ENCODE measurements around the gene POTEJ. TPM values are rescaled to one million over a fixed set of nuclear protein-coding genes. Genes with fewer than 3 reads are reported as not detected.
"Not testable (repeated sequence)": the region's sequence is repeated elsewhere in the genome, so short reads cannot be mapped to it uniquely, and the experiment has no call there.

The POTEJ gene
- under 1 TPM in 1 of 4 donors, not detected in 3; 0.28 TPM for total RNA-seq

DNA sequence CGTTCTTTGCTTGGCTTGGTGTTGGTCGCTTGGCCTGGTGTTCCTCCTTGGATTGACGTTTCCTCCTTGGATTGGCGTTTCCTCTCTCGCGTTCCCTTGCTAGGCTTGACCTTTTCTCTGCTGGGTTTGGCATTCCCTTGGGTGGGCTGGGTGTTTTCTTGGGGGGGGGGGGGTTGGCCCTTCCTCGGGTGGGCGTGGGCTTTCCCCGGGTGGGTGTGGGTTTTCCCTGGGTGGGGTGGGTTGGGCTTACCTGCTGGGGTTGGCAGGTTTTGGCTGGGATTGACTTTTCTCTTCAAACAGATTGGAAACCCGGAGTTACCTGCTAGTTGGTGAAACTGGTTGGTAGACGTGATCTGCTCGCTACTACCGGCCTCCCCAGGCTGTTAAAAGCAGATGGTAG, at the start of gene POTEJ:
Gene POTEJ (plus strand): TSS at position 301 of the 400 bp plus-strand sequence. CDS start 93 bp downstream, at position 394.
- ATAC-seq (ENCODE audit: low FRiP score); DNase-seq (ENCODE audit: low spot score): not testable (repeated sequence)

DNA sequence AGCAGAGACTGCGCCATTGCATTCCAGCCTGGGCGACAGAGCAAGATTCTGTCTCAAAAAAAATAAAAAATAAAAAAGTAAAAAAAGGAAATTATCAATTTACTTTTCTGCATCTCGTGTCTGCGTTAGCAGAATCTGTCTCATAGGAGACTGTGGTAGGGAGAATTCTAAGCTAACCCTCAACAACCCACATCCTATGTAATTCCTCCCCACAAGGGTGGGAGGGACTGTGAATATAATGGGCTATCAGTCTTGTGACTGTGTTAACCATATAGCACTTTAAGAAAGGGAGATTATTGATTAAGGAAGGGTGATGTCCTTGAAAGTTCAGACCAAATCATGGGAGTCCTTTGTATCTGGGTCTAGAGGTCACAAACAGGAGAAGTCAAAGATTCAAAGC, 45.1 kb upstream of the POTEJ start:
- not testable (repeated sequence) for DNase-seq (ENCODE audit: low spot score); ATAC-seq (ENCODE audit: low FRiP score)

DNA sequence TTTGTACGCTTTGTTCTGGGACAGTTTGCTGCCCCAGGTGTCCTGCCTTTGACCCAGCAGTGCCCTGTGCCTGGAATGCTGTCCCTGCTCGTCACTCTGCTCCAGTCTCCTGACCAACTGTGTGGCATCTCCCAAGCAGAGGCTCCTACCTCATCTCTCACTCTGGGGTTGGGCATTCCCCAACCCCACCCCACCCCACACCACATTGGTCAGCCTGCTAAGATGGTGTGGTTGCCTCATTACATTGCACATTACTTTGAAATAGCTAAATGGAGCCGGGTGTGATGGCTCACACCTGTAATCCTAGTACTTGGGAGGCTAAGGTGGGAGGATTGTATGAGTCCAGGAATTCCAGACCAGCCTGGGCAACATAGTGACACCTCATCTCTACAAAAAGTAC, 39.3 kb upstream of the POTEJ start:
- ATAC-seq (ENCODE audit: low FRiP score); DNase-seq (ENCODE audit: low spot score): not testable (repeated sequence)

DNA sequence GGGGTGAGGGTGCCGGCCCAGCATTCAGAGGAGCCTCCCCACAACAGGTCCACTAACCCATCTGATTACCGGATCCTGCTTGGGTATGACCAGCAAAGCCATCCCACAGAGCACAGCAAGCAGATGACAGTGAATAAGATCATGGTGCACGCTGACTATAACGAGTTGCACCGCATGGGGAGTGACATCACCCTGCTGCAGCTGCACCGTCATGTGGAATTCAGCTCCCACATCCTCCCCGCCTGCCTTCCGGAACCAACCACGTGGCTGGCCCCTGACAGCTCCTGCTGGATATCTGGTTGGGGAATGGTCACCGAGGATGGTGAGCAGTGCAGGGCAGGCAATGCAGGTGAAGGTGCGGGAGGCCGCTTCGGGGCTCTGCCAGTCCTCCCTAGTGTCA, 37.0 kb upstream of the POTEJ start:
- ATAC-seq (ENCODE audit: low FRiP score); DNase-seq (ENCODE audit: low spot score): not testable (repeated sequence)

DNA sequence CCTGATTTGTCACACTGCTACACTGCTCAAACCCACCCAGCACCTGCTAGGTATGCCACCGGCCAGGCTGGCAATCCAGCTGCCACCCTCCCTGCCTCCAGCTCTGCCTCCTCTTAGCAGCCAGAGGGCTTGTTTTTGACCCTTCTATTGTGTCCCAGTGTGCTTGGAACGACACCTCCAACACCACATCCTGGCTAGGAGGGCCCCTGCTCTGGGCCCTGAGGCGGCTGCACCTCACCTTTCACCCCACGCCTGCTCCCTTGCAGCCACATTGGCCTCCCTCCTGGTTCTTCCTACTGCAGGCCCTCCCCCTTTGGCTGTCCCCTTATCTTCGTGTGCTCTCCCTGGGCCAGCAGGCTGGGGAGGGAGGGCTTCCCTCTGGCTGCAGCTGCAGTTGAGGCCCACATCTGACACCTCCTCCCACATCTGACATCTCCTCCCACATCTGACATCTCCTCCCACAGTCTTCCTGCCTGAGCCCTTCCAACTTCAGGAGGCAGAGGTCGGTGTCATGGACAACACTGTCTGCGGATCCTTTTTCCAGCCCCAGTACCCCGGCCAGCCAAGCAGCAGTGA, 34.9 kb upstream of the POTEJ start:
- ATAC-seq (ENCODE audit: low FRiP score) = peak; percentile 35
- DNase-seq (ENCODE audit: low spot score) = not testable (repeated sequence)

DNA sequence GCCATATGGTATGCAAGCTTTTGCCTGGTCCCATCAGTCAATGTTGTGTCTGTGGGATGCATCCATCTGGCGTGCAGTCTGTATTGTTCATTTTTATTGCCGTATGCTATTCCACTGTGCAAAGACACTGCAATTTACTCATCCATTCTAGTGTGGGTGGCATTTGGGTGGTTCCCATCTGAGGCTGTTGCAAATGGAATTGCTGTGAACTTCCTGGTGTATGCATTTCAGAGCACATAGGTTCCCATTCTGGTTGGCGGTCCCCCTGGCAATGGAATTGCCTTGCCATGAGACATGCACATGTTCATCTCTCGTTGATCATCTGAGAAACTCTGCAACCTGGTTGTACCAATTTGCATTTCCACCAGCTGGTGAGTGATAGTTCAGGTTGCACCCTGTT, 33.7 kb upstream of the POTEJ start:
- not testable (repeated sequence) for DNase-seq (ENCODE audit: low spot score); ATAC-seq (ENCODE audit: low FRiP score)

DNA sequence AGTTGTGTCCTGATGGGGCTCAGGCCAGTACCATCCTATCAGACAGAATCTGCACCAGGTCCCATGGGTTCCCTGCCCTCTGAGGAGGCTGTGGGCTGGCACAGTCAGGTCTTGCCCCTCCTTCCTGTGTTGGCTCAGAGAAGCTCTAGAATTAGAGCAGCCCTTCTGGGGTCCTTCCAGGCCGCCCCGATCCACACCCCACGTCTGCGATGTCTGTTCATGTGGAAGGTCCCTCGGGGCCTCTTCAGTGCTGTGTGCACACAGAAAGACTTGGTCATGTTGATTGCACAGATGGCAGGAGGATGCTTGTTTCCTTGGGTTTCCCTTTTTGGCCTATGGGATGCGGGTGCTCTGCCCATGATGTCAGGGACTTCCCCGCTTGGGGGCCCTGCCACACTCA, 32.1 kb upstream of the POTEJ start:
- ATAC-seq (ENCODE audit: low FRiP score); DNase-seq (ENCODE audit: low spot score): not testable (repeated sequence)

DNA sequence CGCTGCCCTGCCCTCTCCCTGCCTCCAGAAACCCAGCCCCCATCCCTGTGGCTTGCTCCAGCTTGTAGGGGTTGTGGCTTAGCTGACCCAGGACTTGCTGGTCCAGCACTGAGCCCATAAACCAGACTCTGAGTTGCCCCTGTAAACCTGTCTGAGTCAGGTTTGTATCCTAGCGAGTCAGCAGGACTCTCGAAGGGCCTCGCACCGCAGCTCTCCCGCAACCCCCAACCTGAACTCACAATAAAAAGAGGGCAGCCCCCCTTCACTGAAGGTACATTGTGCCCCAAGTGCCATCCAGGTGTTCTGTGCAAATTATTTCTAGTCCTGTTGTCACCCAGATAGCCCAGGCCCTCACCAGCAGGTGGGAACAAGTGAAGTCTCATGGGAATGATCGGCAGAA, 29.7 kb upstream of the POTEJ start:
- not testable (repeated sequence) for DNase-seq (ENCODE audit: low spot score); ATAC-seq (ENCODE audit: low FRiP score)

DNA sequence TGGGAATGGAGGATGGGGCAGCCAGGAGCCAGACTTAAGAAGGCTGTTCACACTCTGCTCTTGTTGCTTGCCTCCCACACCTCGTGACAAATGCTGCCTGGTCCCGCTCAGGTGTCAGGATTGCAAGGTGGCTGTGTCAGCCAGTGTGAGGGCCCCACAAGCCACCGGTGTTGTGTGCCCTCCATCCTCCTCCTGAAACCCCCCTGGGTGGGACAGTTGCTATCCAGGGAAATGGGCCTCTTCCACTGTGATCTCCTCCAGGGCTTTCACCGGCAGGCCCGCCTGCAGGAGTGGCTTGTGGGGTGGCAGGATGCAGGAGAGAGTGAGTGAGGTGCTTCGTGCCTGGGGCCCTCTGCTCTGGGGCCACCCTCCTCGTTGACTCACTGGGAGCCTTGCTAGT, 28.3 kb upstream of the POTEJ start:
- DNase-seq (ENCODE audit: low spot score); ATAC-seq (ENCODE audit: low FRiP score): not testable (repeated sequence)

DNA sequence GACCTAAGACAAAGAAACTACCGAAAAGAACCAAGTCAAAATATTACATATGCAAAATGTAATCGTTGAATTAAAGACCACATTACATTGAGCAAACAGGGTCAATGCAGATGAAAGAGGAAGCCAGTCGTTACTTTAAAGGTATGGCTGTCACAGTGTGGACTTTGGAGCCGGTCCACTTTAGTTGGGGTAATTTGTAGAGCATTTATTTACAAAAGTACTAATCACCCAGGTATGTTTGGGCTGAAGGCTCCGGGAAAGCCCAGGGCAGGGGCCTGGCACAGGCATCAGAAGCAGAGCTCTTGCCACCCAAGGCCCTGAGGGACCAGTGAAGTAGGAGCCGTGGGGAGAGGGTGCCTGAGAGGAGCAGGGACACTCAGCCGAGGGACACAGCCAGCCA, 27.7 kb upstream of the POTEJ start:
- not testable (repeated sequence) for ATAC-seq (ENCODE audit: low FRiP score); DNase-seq (ENCODE audit: low spot score)

DNA sequence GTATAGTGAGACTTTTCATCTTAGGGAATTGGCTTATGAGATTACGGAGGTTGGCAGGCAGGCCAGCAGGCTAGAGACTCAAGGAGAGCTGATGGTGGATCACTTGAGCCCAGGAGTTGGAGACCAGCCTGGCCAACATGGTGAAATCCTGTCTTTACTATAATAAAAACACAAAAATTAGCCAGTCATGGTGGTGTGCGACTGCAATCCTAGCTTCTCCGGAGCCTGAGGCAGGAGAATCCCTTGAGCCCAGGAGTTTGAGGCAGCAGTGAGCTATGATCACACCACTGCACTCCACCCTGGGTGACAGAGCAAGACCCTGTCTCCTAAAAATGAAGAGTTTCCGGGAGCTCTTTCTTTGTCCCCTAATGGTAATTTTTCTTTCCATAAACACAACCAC, 26.5 kb upstream of the POTEJ start:
- not testable (repeated sequence) for ATAC-seq (ENCODE audit: low FRiP score); DNase-seq (ENCODE audit: low spot score)

DNA sequence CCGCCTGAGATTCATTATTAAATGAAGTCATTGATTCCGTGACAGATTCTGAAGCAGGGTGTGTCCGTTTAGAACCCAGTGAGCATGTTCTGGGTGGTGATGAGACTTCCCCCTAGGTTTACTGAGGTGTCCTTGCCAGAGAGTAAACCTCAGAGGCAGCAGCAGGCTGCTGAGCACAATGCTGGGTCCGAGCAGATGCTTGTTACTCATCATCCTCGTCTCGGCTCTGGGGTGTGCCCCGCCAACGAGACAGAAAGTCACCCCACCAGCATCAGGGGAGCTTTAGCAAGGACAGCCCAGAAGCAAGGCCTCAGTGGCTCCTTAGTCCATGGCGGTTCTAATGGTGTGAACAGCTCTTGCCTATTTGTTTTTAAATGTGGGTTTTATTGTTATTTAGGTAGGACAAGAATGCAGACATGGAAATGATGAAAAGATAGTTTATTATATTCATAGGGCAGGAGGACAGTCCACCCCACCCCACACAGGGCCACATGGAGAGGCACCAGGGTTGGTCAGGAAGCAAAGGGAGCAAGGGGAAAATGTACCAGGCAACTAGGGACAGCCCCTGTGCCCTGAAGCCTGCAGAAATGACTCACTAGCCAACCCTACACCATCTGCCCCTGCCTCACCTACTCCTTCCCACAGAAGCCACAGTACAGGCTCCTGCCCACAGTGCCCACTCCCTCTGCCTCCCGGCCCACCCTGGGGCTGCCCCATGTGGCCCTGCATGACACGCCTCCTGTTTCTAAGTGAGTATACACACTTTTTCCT, 22.4 kb upstream of the POTEJ start:
- ATAC-seq (ENCODE audit: low FRiP score); DNase-seq (ENCODE audit: low spot score): not testable (repeated sequence)

DNA sequence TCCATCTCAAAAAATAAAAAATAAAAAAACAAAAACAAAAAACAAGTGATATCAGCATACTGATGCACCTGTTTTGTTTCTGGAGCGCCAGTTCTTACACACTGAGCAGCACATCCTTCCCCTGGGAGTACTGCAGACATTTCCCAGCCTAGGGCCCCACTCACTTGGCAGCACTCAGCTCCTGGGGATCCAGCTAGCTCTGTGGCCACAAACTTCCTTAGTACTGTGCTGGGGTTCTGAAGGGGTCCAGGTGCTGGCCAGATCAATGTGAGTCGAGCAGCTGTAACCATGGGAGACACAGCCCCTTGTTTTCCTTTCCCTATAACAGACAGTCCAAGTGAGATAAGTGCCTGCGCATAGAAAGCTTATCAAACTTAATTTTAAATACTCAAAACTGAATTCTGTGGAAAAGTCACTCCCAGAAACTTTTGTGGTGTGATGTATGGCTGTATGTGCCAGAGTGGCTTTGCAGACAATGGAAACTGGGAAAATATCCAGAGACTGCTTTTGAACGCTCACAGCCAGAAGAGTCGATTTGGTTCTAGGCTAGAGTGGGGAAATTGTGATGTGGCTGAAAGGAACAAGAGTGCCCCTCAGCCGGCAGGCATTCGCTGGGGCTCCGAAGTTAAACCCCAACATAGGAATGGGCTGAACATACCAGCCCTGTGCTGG, 20.9 kb upstream of the POTEJ start:
- not testable (repeated sequence) for DNase-seq (ENCODE audit: low spot score); ATAC-seq (ENCODE audit: low FRiP score)

DNA sequence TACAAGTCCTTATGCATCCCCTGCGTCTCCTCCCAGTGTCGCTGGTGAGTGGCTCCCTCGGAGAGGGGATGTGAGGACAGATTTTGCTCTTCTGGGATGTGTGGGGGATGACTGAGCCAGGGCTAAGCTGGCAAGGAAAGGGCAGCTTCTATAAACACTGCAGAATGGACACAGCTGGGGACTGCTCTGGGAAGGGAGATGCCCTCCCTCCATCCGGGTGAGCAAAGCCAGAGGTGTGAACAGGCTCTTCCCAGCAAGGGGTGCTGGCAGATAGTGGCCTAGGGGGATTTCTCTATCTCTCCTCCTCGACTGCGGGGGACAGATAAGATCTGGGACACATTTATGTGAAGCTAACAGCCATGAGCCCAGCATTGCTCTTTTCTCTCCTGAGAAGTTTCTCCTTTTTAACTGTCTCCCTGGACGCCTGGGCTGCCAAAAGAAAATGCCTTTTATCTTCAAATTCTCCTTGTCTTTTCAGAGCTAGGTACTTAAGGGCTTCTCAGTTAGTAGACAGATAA, 20.3 kb upstream of the POTEJ start:
- DNase-seq (ENCODE audit: low spot score); ATAC-seq (ENCODE audit: low FRiP score): not testable (repeated sequence)

DNA sequence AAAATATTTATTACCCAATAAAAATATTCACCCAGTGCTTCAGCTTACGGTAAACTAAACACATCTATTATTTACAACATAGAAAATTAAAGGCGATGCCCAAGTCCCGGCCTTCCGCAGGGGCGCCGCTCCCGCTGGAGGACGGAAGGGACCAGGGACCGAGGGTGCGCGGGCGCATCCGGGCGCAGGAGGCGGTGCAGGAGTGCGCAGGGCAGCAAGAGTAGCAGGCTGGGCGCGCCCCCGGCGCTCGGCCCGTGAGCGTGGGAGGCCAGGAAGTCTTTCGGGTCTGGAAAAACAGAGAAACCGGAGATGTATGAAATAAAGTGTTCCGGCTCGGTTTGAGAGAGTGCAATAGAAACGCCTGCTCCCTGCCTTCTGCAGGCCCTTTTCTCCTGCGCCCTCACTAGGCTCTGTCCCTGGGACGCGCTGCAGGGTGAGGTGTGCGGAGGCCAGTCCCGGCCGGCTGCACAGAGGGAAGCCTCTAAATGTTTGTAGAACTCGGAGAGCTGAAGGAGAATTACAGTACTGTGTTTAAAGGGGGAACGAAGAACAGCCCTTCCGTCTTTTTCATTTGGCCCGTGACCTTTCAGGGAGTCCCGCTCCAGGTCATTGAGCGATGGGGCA, 18.3 kb upstream of the POTEJ start:
- peak; percentile 45 for ATAC-seq (ENCODE audit: low FRiP score)
- not testable (repeated sequence) for DNase-seq (ENCODE audit: low spot score)

DNA sequence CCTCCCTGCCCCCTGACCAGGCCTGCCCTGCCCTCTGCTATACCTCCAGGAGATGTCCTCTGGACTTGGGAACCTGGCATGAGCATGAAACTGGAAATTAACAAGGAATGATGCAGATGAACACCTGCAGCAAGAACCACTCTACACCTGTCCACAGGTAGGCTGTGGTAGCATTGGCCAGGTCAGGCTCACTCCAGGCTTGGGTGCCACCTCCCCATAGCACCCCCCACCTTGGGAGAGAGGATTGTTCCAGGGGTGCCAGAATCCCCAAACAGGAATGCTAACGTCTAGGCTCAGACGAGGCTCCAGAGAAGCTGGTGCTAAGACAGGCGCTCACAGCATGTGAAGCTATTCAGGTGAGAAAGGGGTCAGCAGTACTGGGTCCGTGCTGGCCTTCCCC, 17.2 kb upstream of the POTEJ start:
- not testable (repeated sequence) for ATAC-seq (ENCODE audit: low FRiP score); DNase-seq (ENCODE audit: low spot score)

DNA sequence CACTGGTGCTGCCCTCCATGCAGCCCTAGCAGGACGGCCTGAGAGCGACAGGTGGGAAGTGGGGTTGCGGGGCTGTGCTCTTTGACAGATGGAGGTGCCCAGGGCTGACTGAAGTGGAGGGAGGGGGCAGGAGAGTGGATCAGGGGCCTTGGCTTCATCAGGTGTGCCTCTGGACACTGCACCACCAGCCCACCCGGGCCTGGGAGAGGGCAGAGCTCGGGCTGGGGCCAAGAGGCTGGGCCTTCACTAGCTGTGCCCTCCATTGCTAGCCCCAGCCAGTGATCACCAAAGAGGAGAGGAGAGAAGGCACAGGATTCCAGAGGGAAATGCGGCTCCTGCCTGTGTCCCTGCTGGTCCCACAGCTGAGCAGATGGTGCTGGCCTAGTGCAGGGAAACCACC, 14.5 kb upstream of the POTEJ start:
- not testable (repeated sequence) for ATAC-seq (ENCODE audit: low FRiP score); DNase-seq (ENCODE audit: low spot score)

DNA sequence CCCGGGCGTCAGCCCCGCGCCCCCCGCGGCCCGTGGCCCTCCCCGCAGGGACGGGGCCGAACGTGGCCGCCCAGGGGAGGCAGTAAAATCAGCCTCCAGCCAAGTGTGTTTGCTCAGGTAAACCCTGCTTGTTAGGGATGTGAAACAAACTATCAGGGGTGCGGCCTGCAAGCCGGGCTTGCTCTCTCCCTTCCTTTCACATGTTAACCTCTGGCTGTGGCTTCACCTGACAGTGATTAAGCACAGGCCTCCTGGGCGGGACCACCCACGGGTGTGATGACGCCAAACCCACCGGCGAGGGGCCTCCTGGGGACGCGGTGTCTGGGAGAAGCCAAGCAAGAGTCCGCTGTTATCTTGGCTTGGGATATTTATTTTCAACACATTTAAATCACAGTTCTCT, 13.2 kb upstream of the POTEJ start:
- ATAC-seq (ENCODE audit: low FRiP score); DNase-seq (ENCODE audit: low spot score): not testable (repeated sequence)

DNA sequence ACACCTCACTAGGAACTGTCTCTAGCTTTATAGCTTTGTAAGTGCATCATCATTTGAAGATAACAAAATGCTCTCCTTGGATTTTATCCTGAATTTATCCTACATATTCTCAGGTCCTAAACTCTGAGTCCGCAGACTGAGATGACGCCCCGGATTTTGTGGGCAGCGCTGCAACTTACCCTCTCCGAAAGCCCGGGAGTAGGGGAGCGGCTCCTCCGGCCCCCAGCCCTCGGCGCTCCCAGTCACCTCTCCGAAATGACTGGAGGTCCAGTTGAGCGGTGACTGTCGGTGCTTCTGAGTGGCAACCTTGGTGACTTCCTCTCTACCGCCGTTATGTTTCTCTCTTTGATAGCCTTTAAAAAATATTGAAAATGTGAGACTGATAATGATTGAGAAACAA, 12.8 kb upstream of the POTEJ start:
- not testable (repeated sequence) for DNase-seq (ENCODE audit: low spot score); ATAC-seq (ENCODE audit: low FRiP score)

Data from omental fat pad (tissue), 4 donors.